HEK293 (cell line): ENCODE measurements around the gene CPTP.

Source experiments
- GLIS1 ChIP-seq: fragments of 450-650 bp; formaldehyde crosslinking; IDR thresholded peaks from 2 replicates; pipeline ENCODE4 v1.5.1; 2016; ENCODE audit warnings: missing biosample characterization, missing genetic modification characterization
- PRDM1 ChIP-seq: fragments of 450-650 bp; formaldehyde crosslinking; IDR thresholded peaks from 2 replicates; pipeline ENCODE4; 2016; ENCODE audit warnings: missing biosample characterization, missing genetic modification characterization
- SCRT1 ChIP-seq: fragments of 450-650 bp; formaldehyde crosslinking; IDR thresholded peaks from 2 replicates; pipeline ENCODE4 v1.5.1; 2016; ENCODE audit warnings: missing biosample characterization, missing genetic modification characterization, borderline replicate concordance
- SETDB1 ChIP-seq: IDR thresholded peaks from one replicate; pipeline ENCODE4 v1.6.1; 2017; ENCODE audit warnings: mild to moderate bottlenecking, low read length, moderate library complexity, mixed read lengths; ENCODE audit not compliant: insufficient read length
- YY2 ChIP-seq: fragments of 450-650 bp; formaldehyde crosslinking; IDR thresholded peaks from 2 replicates; pipeline ENCODE4 v1.5.1; 2016; ENCODE audit warnings: missing biosample characterization, missing genetic modification characterization
- ZFHX2 ChIP-seq: fragments of 450-650 bp; formaldehyde crosslinking; conservative IDR thresholded peaks from 2 replicates; pipeline ENCODE4 v1.5.1; 2016; ENCODE audit warnings: missing biosample characterization, missing genetic modification characterization
- ZNF121 ChIP-seq: fragments of 450-650 bp; formaldehyde crosslinking; IDR thresholded peaks from 2 replicates; pipeline ENCODE4 v1.5.1; 2016; ENCODE audit warnings: missing biosample characterization, missing genetic modification characterization
- ZNF138 ChIP-seq: fragments of 450-650 bp; formaldehyde crosslinking; IDR thresholded peaks from 2 replicates; pipeline ENCODE4 v1.5.1; 2016; ENCODE audit warnings: missing biosample characterization, missing genetic modification characterization, borderline replicate concordance
- ZNF175 ChIP-seq: fragments of 450-650 bp; formaldehyde crosslinking; IDR thresholded peaks from 2 replicates; pipeline ENCODE4 v1.5.1; 2016; ENCODE audit warnings: missing biosample characterization, missing genetic modification characterization
- ZNF202 ChIP-seq: fragments of 450-650 bp; formaldehyde crosslinking; IDR thresholded peaks from 2 replicates; pipeline ENCODE4 v1.5.1; 2016; ENCODE audit warnings: missing biosample characterization, missing genetic modification characterization, borderline replicate concordance
- ZNF239 ChIP-seq: fragments of 450-650 bp; formaldehyde crosslinking; IDR thresholded peaks from 2 replicates; pipeline ENCODE4 v1.5.1; 2016; ENCODE audit warnings: missing biosample characterization, missing genetic modification characterization
- ZNF248 ChIP-seq: fragments of 450-650 bp; formaldehyde crosslinking; IDR thresholded peaks from 2 replicates; pipeline ENCODE4 v1.5.1; 2017; ENCODE audit warnings: missing biosample characterization, missing genetic modification characterization
- ZNF266 ChIP-seq: fragments of 450-650 bp; formaldehyde crosslinking; IDR thresholded peaks from 2 replicates; pipeline ENCODE4 v1.5.1; 2016; ENCODE audit warnings: missing biosample characterization, missing genetic modification characterization, low read depth
- ZNF311 ChIP-seq: fragments of 450-650 bp; formaldehyde crosslinking; IDR thresholded peaks from 2 replicates; pipeline ENCODE4 v1.5.1; 2017; ENCODE audit warnings: missing biosample characterization, missing genetic modification characterization, borderline replicate concordance
- ZNF37A ChIP-seq: fragments of 450-650 bp; IDR thresholded peaks from 2 replicates; pipeline ENCODE4 v1.5.1; 2018; ENCODE audit warnings: missing biosample characterization, missing genetic modification characterization
- ZNF426 ChIP-seq: fragments of 450-650 bp; formaldehyde crosslinking; IDR thresholded peaks from 2 replicates; pipeline ENCODE4 v1.5.1; 2017; ENCODE audit warnings: missing biosample characterization, missing genetic modification characterization, mild to moderate bottlenecking, inconsistent platforms, moderate library complexity
- ZNF433 ChIP-seq: fragments of 450-650 bp; formaldehyde crosslinking; IDR thresholded peaks from 2 replicates; pipeline ENCODE4 v1.5.1; 2016; ENCODE audit warnings: missing biosample characterization, missing genetic modification characterization, low read depth
- ZNF473 ChIP-seq: fragments of 450-650 bp; formaldehyde crosslinking; IDR thresholded peaks from 2 replicates; pipeline ENCODE4 v1.5.1; 2017; ENCODE audit warnings: missing biosample characterization, missing genetic modification characterization
- ZNF48 ChIP-seq: fragments of 450-650 bp; formaldehyde crosslinking; IDR thresholded peaks from 2 replicates; pipeline ENCODE4 v1.5.1; 2016; ENCODE audit warnings: missing biosample characterization, missing genetic modification characterization
- ZNF548 ChIP-seq: fragments of 450-650 bp; formaldehyde crosslinking; IDR thresholded peaks from 2 replicates; pipeline ENCODE4 v1.5.1; 2016; ENCODE audit warnings: missing biosample characterization, missing genetic modification characterization
- ZNF549 ChIP-seq: fragments of 450-650 bp; IDR thresholded peaks from 2 replicates; pipeline ENCODE4 v1.5.1; 2018; ENCODE audit warnings: missing biosample characterization, missing genetic modification characterization, mild to moderate bottlenecking, inconsistent platforms, moderate library complexity
- ZNF555 ChIP-seq: fragments of 450-650 bp; formaldehyde crosslinking; conservative IDR thresholded peaks from 2 replicates; pipeline ENCODE4 v1.5.1; 2017; ENCODE audit warnings: missing biosample characterization, mild to moderate bottlenecking, missing genetic modification characterization, inconsistent platforms
- ZNF670 ChIP-seq: fragments of 450-650 bp; formaldehyde crosslinking; IDR thresholded peaks from 2 replicates; pipeline ENCODE4 v1.5.1; 2016; ENCODE audit warnings: missing biosample characterization, missing genetic modification characterization, low read depth
- ZNF701 ChIP-seq: fragments of 450-650 bp; formaldehyde crosslinking; IDR thresholded peaks from 2 replicates; pipeline ENCODE4 v1.5.1; 2016; ENCODE audit warnings: missing biosample characterization, missing genetic modification characterization
- ZNF747 ChIP-seq: fragments of 450-650 bp; formaldehyde crosslinking; IDR thresholded peaks from 2 replicates; pipeline ENCODE4 v1.5.1; 2016; ENCODE audit warnings: missing biosample characterization, missing genetic modification characterization
- ZNF792 ChIP-seq: fragments of 450-650 bp; formaldehyde crosslinking; IDR thresholded peaks from 2 replicates; pipeline ENCODE4 v1.5.1; 2016; ENCODE audit warnings: missing biosample characterization, missing genetic modification characterization
- ZSCAN23 ChIP-seq: fragments of 450-650 bp; formaldehyde crosslinking; IDR thresholded peaks from 2 replicates; pipeline ENCODE4 v1.5.1; 2016; ENCODE audit warnings: missing biosample characterization, missing genetic modification characterization
- TF ChIP-seq, protein P1 (sequence below): fragments of 450-650 bp; formaldehyde crosslinking; IDR thresholded peaks from 2 replicates; pipeline ENCODE4 v1.5.1; 2016; ENCODE audit warnings: missing biosample characterization, missing genetic modification characterization
- TF ChIP-seq, protein P2 (sequence below): fragments of 450-650 bp; formaldehyde crosslinking; IDR thresholded peaks from 2 replicates; pipeline ENCODE4; 2016; ENCODE audit warnings: missing biosample characterization, missing genetic modification characterization
- TF ChIP-seq, protein P3 (sequence below): fragments of 450-650 bp; formaldehyde crosslinking; IDR thresholded peaks from 2 replicates; pipeline ENCODE4 v1.5.1; 2016; ENCODE audit warnings: missing biosample characterization, missing genetic modification characterization
- TF ChIP-seq, protein P4 (sequence below): fragments of 450-650 bp; formaldehyde crosslinking; IDR thresholded peaks from 2 replicates; pipeline ENCODE4 v1.5.1; 2016; ENCODE audit warnings: missing biosample characterization, missing genetic modification characterization
- TF ChIP-seq, protein P5 (sequence below): fragments of 450-650 bp; formaldehyde crosslinking; IDR thresholded peaks from 2 replicates; pipeline ENCODE4 v1.5.1; 2016; ENCODE audit warnings: missing biosample characterization, missing genetic modification characterization
- TF ChIP-seq, protein P6 (sequence below): fragments of 450-650 bp; formaldehyde crosslinking; optimal IDR thresholded peaks from 2 replicates; pipeline ENCODE3; 2016; ENCODE audit warnings: missing biosample characterization, mild to moderate bottlenecking, missing genetic modification characterization

CPTP gene

DNA sequence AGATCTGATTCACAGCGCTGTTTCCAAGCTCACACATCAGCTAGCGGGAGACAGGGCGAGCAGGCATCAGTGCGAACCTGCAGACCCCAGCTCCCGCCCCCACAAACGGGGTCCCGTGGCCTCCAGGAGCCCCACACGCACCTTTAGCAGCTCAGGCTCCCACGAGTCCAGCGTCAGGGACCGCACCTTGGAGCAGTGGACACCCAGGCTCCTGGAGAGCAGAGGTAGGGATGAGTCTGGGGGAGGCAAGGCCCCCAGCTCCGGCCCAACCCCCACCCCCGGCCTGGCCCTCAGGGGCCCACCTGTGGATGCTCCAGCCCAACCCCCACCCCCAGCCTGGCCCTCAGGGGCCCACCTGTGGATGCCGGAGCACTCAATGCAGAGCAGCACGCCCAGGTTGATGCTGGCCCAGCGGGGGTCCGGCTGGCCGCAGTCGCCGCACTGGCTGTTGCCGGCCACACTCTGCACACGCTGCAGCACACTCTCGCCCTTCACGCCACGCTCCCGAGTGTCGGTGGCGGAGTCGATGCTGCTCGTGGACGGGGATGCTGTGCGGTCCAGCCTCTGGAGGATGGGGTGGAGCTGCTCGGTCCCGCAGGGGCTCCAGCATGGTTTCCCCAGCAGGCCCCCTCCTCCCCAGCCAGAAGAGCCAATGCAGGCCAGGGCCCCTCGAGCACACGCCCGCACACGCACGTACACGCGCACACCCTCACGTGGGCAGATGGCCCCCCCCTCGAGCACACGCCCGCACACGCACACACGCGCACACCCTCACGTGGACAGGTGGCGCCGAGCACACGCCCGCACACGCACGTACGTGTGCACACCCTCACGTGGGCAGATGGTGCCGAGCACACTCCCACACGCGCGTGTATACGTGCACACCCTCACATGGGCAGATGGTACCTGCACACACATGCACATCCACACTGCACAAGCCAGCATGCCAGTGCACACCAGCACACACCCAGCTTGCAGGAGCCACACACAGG is 28.2 kb upstream of the CPTP start (continued):
- TF ChIP-seq ZNF670 (no peak), ZSCAN23 (tag by site-specific recombination) (no peak), ZNF548 (tag by site-specific recombination) (no peak), ZNF549 (tag by site-specific recombination) (no peak), ZNF311 (tag by site-specific recombination) (no peak), ZNF426 (tag by site-specific recombination) (no peak), ZNF138 (no peak), ZNF48 (tag by site-specific recombination) (no peak), YY2 (tag by site-specific recombination) (no peak), ZNF175 (tag by site-specific recombination) (no peak), ZNF121 (tag by site-specific recombination) (no peak), ZNF433 (tag by site-specific recombination) (no peak), SCRT1 (tag by site-specific recombination) (peak; percentile 81), ZNF792 (tag by site-specific recombination) (no peak), ZFHX2 (tag by site-specific recombination) (peak; percentile 70), GLIS1 (tag by site-specific recombination) (no peak), ZNF266 (tag by site-specific recombination) (no peak), ZNF747 (tag by site-specific recombination) (no peak), ZNF555 (tag by site-specific recombination) (no peak), ZNF239 (no peak), ZNF202 (tag by site-specific recombination) (no peak), ZNF473 (tag by site-specific recombination) (no peak), ZNF248 (tag by site-specific recombination) (no peak), ZNF701 (no peak), PRDM1 (tag by site-specific recombination) (no peak), ZNF37A (no peak), SETDB1 (no peak)
- TF ChIP-seq, protein P1, sequence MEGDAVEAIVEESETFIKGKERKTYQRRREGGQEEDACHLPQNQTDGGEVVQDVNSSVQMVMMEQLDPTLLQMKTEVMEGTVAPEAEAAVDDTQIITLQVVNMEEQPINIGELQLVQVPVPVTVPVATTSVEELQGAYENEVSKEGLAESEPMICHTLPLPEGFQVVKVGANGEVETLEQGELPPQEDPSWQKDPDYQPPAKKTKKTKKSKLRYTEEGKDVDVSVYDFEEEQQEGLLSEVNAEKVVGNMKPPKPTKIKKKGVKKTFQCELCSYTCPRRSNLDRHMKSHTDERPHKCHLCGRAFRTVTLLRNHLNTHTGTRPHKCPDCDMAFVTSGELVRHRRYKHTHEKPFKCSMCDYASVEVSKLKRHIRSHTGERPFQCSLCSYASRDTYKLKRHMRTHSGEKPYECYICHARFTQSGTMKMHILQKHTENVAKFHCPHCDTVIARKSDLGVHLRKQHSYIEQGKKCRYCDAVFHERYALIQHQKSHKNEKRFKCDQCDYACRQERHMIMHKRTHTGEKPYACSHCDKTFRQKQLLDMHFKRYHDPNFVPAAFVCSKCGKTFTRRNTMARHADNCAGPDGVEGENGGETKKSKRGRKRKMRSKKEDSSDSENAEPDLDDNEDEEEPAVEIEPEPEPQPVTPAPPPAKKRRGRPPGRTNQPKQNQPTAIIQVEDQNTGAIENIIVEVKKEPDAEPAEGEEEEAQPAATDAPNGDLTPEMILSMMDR (tag by site-specific recombination), result no peak
- TF ChIP-seq, protein P2, sequence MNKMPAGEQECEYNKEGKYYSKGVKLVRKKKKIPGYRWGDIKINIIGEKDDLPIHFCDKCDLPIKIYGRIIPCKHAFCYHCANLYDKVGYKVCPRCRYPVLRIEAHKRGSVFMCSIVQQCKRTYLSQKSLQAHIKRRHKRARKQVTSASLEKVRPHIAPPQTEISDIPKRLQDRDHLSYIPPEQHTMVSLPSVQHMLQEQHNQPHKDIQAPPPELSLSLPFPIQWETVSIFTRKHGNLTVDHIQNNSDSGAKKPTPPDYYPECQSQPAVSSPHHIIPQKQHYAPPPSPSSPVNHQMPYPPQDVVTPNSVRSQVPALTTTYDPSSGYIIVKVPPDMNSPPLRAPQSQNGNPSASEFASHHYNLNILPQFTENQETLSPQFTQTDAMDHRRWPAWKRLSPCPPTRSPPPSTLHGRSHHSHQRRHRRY (tag by site-specific recombination), result no peak
- TF ChIP-seq, protein P3, sequence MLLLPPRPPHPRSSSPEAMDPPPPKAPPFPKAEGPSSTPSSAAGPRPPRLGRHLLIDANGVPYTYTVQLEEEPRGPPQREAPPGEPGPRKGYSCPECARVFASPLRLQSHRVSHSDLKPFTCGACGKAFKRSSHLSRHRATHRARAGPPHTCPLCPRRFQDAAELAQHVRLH (tag by site-specific recombination), result no peak
- TF ChIP-seq, protein P4, sequence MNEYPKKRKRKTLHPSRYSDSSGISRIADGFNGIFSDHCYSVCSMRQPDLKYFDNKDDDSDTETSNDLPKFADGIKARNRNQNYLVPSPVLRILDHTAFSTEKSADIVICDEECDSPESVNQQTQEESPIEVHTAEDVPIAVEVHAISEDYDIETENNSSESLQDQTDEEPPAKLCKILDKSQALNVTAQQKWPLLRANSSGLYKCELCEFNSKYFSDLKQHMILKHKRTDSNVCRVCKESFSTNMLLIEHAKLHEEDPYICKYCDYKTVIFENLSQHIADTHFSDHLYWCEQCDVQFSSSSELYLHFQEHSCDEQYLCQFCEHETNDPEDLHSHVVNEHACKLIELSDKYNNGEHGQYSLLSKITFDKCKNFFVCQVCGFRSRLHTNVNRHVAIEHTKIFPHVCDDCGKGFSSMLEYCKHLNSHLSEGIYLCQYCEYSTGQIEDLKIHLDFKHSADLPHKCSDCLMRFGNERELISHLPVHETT, result no peak
- TF ChIP-seq, protein P5, sequence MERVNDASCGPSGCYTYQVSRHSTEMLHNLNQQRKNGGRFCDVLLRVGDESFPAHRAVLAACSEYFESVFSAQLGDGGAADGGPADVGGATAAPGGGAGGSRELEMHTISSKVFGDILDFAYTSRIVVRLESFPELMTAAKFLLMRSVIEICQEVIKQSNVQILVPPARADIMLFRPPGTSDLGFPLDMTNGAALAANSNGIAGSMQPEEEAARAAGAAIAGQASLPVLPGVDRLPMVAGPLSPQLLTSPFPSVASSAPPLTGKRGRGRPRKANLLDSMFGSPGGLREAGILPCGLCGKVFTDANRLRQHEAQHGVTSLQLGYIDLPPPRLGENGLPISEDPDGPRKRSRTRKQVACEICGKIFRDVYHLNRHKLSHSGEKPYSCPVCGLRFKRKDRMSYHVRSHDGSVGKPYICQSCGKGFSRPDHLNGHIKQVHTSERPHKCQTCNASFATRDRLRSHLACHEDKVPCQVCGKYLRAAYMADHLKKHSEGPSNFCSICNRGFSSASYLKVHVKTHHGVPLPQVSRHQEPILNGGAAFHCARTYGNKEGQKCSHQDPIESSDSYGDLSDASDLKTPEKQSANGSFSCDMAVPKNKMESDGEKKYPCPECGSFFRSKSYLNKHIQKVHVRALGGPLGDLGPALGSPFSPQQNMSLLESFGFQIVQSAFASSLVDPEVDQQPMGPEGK, result no peak
- TF ChIP-seq, protein P6, sequence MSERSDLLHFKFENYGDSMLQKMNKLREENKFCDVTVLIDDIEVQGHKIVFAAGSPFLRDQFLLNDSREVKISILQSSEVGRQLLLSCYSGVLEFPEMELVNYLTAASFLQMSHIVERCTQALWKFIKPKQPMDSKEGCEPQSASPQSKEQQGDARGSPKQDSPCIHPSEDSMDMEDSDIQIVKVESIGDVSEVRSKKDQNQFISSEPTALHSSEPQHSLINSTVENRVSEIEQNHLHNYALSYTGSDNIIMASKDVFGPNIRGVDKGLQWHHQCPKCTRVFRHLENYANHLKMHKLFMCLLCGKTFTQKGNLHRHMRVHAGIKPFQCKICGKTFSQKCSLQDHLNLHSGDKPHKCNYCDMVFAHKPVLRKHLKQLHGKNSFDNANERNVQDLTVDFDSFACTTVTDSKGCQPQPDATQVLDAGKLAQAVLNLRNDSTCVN, result peak; percentile 30
